HEK293 (cell line): ENCODE data around the gene SMLR1.

Experiments used
- CTCF ChIA-PET: fragments of 350-600 bp; formaldehyde crosslinking; extraction: SDS; loops from one replicate; lab custom pipeline; 2021; ENCODE audit warnings: antibody characterized with exemption; lab: Yijun Ruan, JAX
- POLR2A ChIA-PET: fragments of 300-600 bp; formaldehyde crosslinking; extraction: SDS; loops from one replicate; lab custom pipeline; 2020; ENCODE audit warnings: antibody characterized with exemption, inconsistent platforms; lab: Yijun Ruan, JAX
- H3K27ac ChIP-seq: fragments of 200-500 bp; sonication (Bioruptor generic); 2 replicates; pipeline ENCODE4 v1.5.1; 2014; ENCODE audit warnings: low read depth, low read length, control low read depth, inconsistent platforms; ENCODE audit errors: extremely low read depth
- H3K36me3 ChIP-seq, 2 experiments: fragments of 200-500 bp in 1 of 2; sonication (Bioruptor generic) in 1 of 2; 1 replicate in 1 of 2; 2 replicates in 1 of 2; pipeline ENCODE4 v1.5.1; 2014 to 2017; ENCODE audit warnings: inconsistent platforms in 2 of 2, low read length in 2 of 2; ENCODE audit not compliant: control insufficient read depth in 2 of 2, insufficient read depth in 1 of 2
- H3K4me1 ChIP-seq: fragments of 200-500 bp; sonication (Bioruptor generic); 2 replicates; pipeline ENCODE4 v1.5.1; 2014; ENCODE audit warnings: mild to moderate bottlenecking, low read length, inconsistent platforms; ENCODE audit not compliant: control insufficient read depth, insufficient read depth
- H3K4me3 ChIP-seq: 2 replicates; pipeline ENCODE4 v1.5.1; 2011; ENCODE audit warnings: low read depth, mild to moderate bottlenecking, control low read depth, low read length, moderate library complexity
- H3K9me3 ChIP-seq: fragments of 200-500 bp; sonication (Bioruptor generic); 2 replicates; pipeline ENCODE4 v1.5.1; 2014; ENCODE audit warnings: low read depth, low read length, inconsistent platforms; ENCODE audit not compliant: control insufficient read depth, insufficient read depth
- GFI1B ChIP-seq: fragments of 450-650 bp; formaldehyde crosslinking; IDR thresholded peaks from 2 replicates; pipeline ENCODE4 v1.5.1; 2016; ENCODE audit warnings: missing biosample characterization, missing genetic modification characterization
- KLF10 ChIP-seq: fragments of 450-650 bp; IDR thresholded peaks from 2 replicates; pipeline ENCODE4 v1.5.1; 2018; ENCODE audit warnings: missing biosample characterization, mild to moderate bottlenecking, missing genetic modification characterization
- KLF16 ChIP-seq: fragments of 450-650 bp; formaldehyde crosslinking; IDR thresholded peaks from 2 replicates; pipeline ENCODE4 v1.5.1; 2017; ENCODE audit warnings: missing biosample characterization, missing genetic modification characterization
- MEIS1 ChIP-seq: sonication (generic); formaldehyde crosslinking; IDR thresholded peaks from 2 replicates; pipeline ENCODE4 v1.8.1; 2022; ENCODE audit warnings: missing genetic modification reagents, mild to moderate bottlenecking, borderline replicate concordance
- SP2 ChIP-seq: fragments of 450-650 bp; formaldehyde crosslinking; IDR thresholded peaks from 2 replicates; pipeline ENCODE4 v1.5.1; 2016; ENCODE audit warnings: missing biosample characterization, missing genetic modification characterization
- YY2 ChIP-seq: fragments of 450-650 bp; formaldehyde crosslinking; IDR thresholded peaks from 2 replicates; pipeline ENCODE4 v1.5.1; 2016; ENCODE audit warnings: missing biosample characterization, missing genetic modification characterization
- ZBTB48 ChIP-seq: fragments of 450-650 bp; formaldehyde crosslinking; IDR thresholded peaks from 2 replicates; pipeline ENCODE4 v1.5.1; 2016; ENCODE audit warnings: missing biosample characterization, missing genetic modification characterization
- ZEB2 ChIP-seq: fragments of 450-650 bp; formaldehyde crosslinking; IDR thresholded peaks from 2 replicates; pipeline ENCODE4 v1.5.1; 2016; ENCODE audit warnings: missing biosample characterization, missing genetic modification characterization
- ZNF157 ChIP-seq: fragments of 450-650 bp; formaldehyde crosslinking; IDR thresholded peaks from 2 replicates; pipeline ENCODE4 v1.5.1; 2016; ENCODE audit warnings: missing biosample characterization, missing genetic modification characterization
- ZNF510 ChIP-seq: fragments of 450-650 bp; formaldehyde crosslinking; IDR thresholded peaks from 2 replicates; pipeline ENCODE4 v1.5.1; 2018; ENCODE audit warnings: mild to moderate bottlenecking, missing genetic modification characterization, missing biosample characterization; ENCODE audit not compliant: insufficient replicate concordance
- ZNF544 ChIP-seq: fragments of 450-650 bp; formaldehyde crosslinking; IDR thresholded peaks from 2 replicates; pipeline ENCODE4 v1.5.0; 2017; ENCODE audit warnings: missing biosample characterization, missing genetic modification characterization
- ZNF585B ChIP-seq: fragments of 450-650 bp; formaldehyde crosslinking; IDR thresholded peaks from 2 replicates; pipeline ENCODE4 v1.5.1; 2016; ENCODE audit warnings: missing biosample characterization, missing genetic modification characterization
- ZNF600 ChIP-seq: fragments of 450-650 bp; formaldehyde crosslinking; IDR thresholded peaks from 2 replicates; pipeline ENCODE4 v1.5.1; 2016; ENCODE audit warnings: missing biosample characterization, missing genetic modification characterization
- ZNF664 ChIP-seq: fragments of 450-650 bp; formaldehyde crosslinking; IDR thresholded peaks from 2 replicates; pipeline ENCODE4 v1.5.1; 2016; ENCODE audit warnings: missing biosample characterization, missing genetic modification characterization
- TF ChIP-seq, protein P1 (sequence below): fragments of 450-650 bp; formaldehyde crosslinking; IDR thresholded peaks from 2 replicates; pipeline ENCODE4 v1.5.1; 2016; ENCODE audit warnings: missing biosample characterization, missing genetic modification characterization
- TF ChIP-seq, protein P2 (sequence below): fragments of 450-650 bp; formaldehyde crosslinking; IDR thresholded peaks from 2 replicates; pipeline ENCODE4 v1.5.1; 2016; ENCODE audit warnings: missing biosample characterization, missing genetic modification characterization
- TF ChIP-seq, protein P3 (sequence below): fragments of 450-650 bp; formaldehyde crosslinking; IDR thresholded peaks from 2 replicates; pipeline ENCODE4 v1.5.1; 2017; ENCODE audit warnings: missing biosample characterization, mild to moderate bottlenecking, missing genetic modification characterization, moderate library complexity
- TF ChIP-seq, protein P4 (sequence below): fragments of 450-650 bp; formaldehyde crosslinking; IDR thresholded peaks from 2 replicates; pipeline ENCODE4 v1.5.1; 2017; ENCODE audit warnings: missing biosample characterization, missing genetic modification characterization
- TF ChIP-seq, protein P5 (sequence below): fragments of 450-650 bp; formaldehyde crosslinking; conservative IDR thresholded peaks from 2 replicates; pipeline ENCODE4 v1.5.1; 2016; ENCODE audit warnings: low read depth, missing biosample characterization, missing genetic modification characterization
- TF ChIP-seq, protein P6 (sequence below): fragments of 450-650 bp; formaldehyde crosslinking; IDR thresholded peaks from 2 replicates; pipeline ENCODE4 v1.5.0; 2017; ENCODE audit warnings: missing biosample characterization, missing genetic modification characterization, borderline replicate concordance

The SMLR1 gene

DNA sequence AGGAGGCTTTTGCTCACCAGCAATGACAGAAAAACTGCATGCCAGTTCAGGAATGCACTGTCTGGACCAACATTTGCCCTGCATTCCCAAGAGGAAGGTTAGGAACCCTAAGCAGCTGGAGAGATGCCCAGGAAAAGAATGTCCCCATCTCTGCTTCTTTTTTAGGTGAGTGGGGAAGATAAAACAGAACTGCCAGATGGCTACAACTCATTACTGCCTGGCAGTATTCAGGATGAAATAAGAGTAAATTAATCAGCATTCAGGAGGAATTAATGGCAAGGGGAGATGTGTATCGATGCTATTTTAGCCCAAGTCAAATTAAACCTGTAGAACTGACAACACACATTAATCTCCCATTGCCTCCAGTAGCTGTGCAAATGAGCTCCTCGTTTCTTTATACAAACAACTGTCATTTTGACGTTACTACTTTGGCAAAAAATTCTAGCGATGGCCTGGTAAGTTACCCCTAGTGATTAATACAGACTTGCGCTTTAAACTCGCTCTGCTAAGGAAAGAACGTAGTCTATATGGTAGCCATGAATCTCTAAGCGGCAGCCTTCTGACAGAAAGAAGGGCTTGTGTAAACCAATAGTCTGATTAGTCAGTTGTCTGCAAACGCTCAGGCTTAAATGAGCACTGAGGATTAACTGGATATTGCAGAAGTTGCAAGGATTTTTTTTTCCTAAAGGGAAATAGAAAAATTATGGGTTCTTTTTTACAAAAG is 16.7 kb upstream of the SMLR1 start:
- H3K27ac ChIP-seq, result no peak overlapping the region
- no peaks in the 10 kb centered on the region; the same call in 1 of the 2 replicates for H3K4me1 ChIP-seq
- H3K4me3 ChIP-seq, result no peak overlapping the region
- H3K9me3 ChIP-seq, result no peaks in the 10 kb centered on the region
- ChIA-PET CTCF (no interaction called here), POLR2A (no interaction called here)
- H3K36me3 ChIP-seq, result no peaks in the 10 kb centered on the region
- no peak for TF ChIP-seq ZNF157 (tag by site-specific recombination)
- TF ChIP-seq, protein P1, sequence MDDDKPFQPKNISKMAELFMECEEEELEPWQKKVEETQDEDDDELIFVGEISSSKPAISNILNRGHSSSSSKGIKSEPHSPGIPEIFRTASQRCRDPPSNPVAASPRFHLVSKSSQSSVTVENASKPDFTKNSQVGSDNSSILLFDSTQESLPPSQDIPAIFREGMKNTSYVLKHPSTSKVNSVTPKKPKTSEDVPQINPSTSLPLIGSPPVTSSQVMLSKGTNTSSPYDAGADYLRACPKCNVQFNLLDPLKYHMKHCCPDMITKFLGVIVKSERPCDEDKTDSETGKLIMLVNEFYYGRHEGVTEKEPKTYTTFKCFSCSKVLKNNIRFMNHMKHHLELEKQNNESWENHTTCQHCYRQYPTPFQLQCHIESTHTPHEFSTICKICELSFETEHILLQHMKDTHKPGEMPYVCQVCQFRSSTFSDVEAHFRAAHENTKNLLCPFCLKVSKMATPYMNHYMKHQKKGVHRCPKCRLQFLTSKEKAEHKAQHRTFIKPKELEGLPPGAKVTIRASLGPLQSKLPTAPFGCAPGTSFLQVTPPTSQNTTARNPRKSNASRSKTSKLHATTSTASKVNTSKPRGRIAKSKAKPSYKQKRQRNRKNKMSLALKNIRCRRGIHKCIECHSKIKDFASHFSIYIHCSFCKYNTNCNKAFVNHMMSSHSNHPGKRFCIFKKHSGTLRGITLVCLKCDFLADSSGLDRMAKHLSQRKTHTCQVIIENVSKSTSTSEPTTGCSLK, result no peak
- TF ChIP-seq, protein P2, sequence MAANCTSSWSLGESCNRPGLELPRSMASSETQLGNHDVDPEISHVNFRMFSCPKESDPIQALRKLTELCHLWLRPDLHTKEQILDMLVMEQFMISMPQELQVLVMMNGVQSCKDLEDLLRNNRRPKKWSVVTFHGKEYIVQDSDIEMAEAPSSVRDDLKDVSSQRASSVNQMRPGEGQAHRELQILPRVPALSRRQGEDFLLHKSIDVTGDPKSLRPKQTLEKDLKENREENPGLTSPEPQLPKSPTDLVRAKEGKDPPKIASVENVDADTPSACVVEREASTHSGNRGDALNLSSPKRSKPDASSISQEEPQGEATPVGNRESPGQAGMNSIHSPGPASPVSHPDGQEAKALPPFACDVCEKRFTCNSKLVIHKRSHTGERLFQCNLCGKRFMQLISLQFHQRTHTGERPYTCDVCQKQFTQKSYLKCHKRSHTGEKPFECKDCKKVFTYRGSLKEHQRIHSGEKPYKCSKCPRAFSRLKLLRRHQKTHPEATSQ, result no peak
- no peak for TF ChIP-seq SP2 (tag by site-specific recombination)
- TF ChIP-seq KLF16 (tag by site-specific recombination), result no peak
- no peak for TF ChIP-seq GFI1B
- no peak for TF ChIP-seq KLF10 (tag by site-specific recombination)
- no peak for TF ChIP-seq MEIS1 (CRISPR knock-in tag)

DNA sequence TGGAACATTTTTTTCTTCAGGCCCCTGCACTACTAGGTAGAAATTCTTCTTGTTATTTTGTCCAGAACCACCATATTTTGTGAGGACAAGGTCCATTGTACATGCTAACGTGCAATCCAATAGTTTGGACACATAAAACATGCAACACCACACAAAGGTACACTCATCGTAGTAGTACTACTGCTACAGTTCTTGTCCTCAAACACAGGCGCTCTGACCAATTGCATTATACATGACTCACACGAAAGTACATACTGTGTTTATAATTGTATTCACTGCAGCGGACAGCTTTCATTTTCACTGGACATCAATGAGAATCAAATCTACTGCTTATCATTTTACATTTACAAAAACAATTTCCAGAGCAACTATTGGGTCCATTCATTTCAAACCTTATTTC is 15.3 kb upstream of the SMLR1 start:
- ChIA-PET CTCF (interaction anchor here (0.6 kb wide), 2 partner anchors 8 to 21 kb away, joined by 3 to 7 read pairs; no protein-coding TSS in a partner anchor), POLR2A (no interaction called here)
- no peak overlapping the region for H3K27ac ChIP-seq
- H3K36me3 ChIP-seq, result no peaks in the 10 kb centered on the region
- no peak overlapping the region for H3K4me3 ChIP-seq
- H3K9me3 ChIP-seq, result no peaks in the 10 kb centered on the region
- H3K4me1 ChIP-seq, result no peaks in the 10 kb centered on the region; the same call in 1 of the 2 replicates
- no peak for TF ChIP-seq ZNF600
- TF ChIP-seq ZEB2 (tag by site-specific recombination), result no peak
- no peak for TF ChIP-seq ZNF664 (tag by site-specific recombination)
- no peak for TF ChIP-seq YY2 (tag by site-specific recombination)
- no peak for TF ChIP-seq ZNF585B (tag by site-specific recombination)
- TF ChIP-seq ZBTB48 (tag by site-specific recombination), result no peak
- TF ChIP-seq, protein P3, sequence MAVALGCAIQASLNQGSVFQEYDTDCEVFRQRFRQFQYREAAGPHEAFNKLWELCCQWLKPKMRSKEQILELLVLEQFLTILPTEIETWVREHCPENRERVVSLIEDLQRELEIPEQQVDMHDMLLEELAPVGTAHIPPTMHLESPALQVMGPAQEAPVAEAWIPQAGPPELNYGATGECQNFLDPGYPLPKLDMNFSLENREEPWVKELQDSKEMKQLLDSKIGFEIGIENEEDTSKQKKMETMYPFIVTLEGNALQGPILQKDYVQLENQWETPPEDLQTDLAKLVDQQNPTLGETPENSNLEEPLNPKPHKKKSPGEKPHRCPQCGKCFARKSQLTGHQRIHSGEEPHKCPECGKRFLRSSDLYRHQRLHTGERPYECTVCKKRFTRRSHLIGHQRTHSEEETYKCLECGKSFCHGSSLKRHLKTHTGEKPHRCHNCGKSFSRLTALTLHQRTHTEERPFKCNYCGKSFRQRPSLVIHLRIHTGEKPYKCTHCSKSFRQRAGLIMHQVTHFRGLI (tag by site-specific recombination), result no peak
- no peak for TF ChIP-seq ZNF510 (tag by site-specific recombination)
- TF ChIP-seq, protein P4, sequence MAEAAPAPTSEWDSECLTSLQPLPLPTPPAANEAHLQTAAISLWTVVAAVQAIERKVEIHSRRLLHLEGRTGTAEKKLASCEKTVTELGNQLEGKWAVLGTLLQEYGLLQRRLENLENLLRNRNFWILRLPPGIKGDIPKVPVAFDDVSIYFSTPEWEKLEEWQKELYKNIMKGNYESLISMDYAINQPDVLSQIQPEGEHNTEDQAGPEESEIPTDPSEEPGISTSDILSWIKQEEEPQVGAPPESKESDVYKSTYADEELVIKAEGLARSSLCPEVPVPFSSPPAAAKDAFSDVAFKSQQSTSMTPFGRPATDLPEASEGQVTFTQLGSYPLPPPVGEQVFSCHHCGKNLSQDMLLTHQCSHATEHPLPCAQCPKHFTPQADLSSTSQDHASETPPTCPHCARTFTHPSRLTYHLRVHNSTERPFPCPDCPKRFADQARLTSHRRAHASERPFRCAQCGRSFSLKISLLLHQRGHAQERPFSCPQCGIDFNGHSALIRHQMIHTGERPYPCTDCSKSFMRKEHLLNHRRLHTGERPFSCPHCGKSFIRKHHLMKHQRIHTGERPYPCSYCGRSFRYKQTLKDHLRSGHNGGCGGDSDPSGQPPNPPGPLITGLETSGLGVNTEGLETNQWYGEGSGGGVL (tag by site-specific recombination), result no peak
- TF ChIP-seq ZNF544 (tag by site-specific recombination), result no peak
- TF ChIP-seq, protein P5, sequence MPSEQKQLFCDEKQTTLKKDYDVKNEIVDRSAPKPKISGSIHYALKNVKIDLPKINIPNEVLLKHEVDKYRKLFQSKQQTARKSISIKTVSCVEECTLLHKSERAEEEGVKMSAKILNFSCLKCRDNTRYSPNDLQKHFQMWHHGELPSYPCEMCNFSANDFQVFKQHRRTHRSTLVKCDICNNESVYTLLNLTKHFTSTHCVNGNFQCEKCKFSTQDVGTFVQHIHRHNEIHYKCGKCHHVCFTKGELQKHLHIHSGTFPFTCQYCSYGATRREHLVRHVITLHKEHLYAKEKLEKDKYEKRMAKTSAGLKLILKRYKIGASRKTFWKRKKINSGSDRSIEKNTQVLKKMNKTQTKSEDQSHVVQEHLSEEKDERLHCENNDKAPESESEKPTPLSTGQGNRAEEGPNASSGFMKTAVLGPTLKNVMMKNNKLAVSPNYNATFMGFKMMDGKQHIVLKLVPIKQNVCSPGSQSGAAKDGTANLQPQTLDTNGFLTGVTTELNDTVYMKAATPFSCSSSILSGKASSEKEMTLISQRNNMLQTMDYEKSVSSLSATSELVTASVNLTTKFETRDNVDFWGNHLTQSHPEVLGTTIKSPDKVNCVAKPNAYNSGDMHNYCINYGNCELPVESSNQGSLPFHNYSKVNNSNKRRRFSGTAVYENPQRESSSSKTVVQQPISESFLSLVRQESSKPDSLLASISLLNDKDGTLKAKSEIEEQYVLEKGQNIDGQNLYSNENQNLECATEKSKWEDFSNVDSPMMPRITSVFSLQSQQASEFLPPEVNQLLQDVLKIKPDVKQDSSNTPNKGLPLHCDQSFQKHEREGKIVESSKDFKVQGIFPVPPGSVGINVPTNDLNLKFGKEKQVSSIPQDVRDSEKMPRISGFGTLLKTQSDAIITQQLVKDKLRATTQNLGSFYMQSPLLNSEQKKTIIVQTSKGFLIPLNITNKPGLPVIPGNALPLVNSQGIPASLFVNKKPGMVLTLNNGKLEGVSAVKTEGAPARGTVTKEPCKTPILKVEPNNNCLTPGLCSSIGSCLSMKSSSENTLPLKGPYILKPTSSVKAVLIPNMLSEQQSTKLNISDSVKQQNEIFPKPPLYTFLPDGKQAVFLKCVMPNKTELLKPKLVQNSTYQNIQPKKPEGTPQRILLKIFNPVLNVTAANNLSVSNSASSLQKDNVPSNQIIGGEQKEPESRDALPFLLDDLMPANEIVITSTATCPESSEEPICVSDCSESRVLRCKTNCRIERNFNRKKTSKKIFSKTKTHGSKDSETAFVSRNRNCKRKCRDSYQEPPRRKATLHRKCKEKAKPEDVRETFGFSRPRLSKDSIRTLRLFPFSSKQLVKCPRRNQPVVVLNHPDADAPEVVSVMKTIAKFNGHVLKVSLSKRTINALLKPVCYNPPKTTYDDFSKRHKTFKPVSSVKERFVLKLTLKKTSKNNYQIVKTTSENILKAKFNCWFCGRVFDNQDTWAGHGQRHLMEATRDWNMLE, result no peak
- TF ChIP-seq, protein P6, sequence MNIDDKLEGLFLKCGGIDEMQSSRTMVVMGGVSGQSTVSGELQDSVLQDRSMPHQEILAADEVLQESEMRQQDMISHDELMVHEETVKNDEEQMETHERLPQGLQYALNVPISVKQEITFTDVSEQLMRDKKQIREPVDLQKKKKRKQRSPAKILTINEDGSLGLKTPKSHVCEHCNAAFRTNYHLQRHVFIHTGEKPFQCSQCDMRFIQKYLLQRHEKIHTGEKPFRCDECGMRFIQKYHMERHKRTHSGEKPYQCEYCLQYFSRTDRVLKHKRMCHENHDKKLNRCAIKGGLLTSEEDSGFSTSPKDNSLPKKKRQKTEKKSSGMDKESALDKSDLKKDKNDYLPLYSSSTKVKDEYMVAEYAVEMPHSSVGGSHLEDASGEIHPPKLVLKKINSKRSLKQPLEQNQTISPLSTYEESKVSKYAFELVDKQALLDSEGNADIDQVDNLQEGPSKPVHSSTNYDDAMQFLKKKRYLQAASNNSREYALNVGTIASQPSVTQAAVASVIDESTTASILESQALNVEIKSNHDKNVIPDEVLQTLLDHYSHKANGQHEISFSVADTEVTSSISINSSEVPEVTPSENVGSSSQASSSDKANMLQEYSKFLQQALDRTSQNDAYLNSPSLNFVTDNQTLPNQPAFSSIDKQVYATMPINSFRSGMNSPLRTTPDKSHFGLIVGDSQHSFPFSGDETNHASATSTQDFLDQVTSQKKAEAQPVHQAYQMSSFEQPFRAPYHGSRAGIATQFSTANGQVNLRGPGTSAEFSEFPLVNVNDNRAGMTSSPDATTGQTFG (tag by site-specific recombination), result no peak
